Smooth muscle cell of the brain vasculature (primary cell): ENCODE results near the gene PPARG.

Source experiments
- DNase-seq: peaks from one replicate; pipeline ENCODE4 v3.0.0-alpha.2; 2012; ENCODE audit warnings: low read depth, low spot score

The PPARG gene

DNA sequence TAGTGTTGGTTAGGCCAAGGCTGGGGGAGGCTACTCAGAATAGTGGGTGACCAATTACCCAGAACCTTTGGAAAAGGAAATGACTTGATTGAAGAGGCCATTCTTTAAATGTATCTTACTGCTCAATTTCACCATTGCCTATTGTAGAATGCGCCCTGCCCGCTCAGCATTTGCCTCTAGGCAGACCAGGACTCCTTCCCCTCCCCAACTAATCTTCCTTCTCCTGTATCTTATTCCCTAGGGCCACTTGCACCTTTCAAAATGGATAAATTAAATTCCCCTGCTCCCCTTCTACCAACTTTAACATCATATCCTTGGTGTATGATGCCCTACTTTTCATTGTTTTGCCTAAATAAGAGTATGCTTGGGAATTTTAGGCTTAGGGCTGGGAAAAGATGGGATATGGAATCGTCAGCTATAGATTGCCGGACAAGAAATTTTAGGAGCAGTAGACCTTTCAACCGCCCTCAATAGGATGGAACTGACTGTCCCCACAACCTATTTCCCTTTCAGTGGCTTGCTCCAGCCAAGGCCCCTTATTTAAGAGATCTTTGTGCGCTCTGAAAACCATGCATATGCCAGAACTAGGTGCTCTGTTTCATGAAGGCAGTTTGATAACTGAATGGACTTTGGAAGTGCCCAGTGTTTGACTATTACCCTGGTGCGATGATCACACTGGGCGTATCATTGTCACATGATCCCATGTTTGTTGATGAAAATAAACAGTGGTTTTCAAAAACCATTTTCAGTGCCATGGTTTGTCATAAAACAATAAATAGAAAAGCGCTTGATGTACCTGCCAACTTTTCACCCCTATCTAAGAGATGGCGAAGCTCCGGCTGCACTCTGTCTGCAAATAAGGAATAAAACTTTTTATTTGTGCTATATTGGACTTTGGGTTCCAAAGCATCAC lies 121.1 kb downstream of the PPARG start:
- DNase-seq: no peak

DNA sequence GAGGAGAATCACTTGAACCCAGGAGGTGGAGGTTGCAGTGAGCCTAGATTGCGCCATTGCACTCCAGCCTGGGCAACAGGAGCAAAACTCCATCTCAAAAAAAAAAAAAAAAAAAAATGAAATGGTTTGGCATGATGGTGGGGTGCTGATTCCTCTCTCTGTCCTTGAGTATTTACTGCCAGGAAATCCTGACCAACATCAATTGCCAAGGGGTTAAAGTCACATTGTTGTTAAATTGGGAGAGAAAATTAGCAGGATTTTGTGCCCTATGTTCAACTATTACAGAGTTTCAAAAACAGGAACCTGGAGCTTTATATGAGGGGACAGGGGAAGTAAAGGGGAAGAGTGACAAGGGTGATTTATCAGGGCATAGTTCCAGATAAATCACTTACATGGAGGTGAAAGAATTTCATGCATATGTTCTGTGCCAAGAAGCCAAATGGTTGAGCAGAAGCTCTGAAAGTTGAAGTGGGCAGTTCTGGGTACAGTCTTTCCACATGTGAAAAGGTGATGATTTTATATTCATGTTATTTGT lies 124.9 kb downstream of the PPARG start:
- no peak for DNase-seq

DNA sequence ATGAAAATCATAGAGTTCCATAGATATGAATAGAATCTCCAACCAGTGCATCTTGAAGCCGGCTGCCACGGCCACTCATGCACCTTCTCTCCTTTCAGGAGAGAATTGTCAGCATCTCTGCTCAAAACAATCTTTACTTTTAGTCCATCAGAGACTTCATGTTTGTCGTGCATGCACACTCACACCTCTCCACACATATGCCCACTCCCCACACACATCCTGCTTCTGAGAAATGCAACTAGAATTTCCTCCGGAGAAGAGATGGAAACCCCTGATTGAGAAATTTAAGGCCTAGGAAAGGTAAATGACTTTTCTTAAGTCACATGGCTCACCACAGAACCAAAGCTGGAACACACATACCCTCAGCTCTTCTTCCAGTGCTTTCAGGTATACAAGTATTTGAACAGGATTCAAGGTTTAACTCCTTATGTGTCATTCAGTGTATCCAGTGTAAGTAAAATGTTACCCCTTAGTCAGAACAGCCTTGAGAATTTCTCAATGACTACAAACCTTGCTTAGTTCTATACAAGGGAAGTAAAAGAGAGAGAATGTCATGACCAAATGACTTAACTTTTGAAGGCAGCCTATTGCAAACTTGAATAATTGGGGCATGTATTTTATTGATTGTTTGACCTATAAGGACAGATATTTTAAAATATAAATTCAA lies 126.3 kb downstream of the PPARG start:
- no peak for DNase-seq

DNA sequence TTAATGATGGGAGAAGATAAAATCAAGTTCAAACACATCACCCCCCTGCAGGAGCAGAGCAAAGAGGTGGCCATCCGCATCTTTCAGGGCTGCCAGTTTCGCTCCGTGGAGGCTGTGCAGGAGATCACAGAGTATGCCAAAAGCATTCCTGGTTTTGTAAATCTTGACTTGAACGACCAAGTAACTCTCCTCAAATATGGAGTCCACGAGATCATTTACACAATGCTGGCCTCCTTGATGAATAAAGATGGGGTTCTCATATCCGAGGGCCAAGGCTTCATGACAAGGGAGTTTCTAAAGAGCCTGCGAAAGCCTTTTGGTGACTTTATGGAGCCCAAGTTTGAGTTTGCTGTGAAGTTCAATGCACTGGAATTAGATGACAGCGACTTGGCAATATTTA lies 127.9 kb downstream of the PPARG start:
- DNase-seq: no peak

DNA sequence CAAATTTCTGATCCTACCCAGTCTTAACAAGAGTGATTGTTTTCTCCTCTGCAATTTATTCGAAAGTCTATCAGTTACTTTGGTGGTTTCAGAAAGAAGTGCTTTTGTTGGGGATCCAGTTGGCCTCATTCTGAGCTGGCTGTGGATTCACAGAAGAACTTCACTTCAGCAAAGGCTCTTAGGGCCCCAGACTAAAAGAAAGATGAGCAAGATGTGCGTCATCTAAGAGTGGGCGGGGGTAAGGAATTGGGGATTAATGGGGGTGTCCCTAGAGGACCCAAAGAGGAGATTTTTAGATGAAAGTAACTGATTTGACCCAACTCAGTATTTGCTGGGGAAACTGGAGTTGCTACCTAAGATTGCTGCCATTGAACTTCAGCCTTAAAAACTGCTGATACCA lies 131.5 kb downstream of the PPARG start:
- DNase-seq: no peak

DNA sequence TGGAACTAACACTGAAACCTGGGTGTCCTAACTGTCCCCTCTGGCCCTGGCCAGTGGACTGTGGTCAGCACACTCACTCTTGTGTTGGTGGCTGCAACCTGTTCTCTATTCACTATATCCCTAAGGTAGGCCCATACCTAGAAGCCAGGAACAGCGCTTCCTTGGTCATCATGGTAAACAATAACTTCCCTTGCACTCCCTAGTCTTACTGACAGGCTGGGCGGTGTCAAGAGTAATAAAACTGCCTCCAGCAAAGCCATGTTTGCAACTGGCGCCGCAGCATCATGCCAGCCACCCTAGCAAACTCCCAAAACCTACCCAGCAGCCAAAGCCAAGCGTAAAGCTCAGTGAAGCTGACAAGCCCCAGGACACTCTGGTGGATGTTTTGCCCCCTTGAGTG lies 132.3 kb downstream of the PPARG start:
- no peak for DNase-seq

DNA sequence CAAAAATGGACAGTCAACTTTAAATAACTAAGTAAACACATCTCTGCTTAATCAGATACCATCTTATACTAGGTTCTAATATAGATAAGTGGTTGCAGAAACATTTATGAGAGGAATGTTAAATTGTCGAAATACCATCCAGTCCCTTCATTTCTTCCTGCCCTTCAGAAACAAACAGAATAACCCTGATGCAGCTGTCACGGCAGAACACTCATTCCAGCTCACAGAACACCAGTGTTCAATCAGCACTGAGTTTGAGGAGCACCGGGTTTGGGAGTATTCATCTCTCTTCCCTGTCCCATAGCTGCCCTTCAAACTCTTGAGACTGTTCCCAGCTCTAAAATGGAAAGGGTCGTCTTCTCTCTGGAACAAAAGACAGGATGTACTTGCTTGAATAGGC lies 134.3 kb downstream of the PPARG start:
- no peak for DNase-seq

DNA sequence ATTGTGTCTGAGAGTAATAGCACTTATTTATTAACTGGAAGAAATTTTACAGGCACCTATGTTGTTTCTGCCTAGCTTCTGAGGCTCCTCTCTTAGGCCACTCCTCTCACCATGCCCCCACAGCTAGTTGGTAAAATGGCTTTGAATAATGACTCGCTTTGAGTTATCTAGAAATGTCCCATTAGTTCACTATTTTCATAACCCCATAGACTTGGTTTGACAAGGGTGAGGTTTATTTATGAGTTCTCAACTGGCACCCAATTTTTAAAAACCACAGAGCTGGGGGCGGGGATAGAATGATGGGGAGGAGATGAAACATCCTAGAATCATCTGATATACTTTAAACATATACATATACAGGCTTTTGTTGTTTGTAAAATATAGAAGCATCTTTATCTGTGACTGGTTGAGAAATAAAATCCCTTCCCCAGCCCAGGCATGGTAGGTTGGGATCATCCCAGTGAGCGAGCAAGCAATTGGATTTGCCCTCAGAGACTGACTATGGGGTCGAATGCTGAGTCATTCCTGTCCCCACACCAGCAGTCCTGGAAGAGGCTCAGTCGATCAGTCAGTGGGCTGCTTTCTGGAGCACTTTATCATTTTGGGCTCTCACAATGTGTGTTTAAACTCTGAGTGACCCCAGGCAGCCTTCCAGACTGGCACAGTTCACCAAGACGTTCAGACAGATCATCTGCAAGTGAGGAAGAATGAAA lies 135.2 kb downstream of the PPARG start:
- no peak for DNase-seq

DNA sequence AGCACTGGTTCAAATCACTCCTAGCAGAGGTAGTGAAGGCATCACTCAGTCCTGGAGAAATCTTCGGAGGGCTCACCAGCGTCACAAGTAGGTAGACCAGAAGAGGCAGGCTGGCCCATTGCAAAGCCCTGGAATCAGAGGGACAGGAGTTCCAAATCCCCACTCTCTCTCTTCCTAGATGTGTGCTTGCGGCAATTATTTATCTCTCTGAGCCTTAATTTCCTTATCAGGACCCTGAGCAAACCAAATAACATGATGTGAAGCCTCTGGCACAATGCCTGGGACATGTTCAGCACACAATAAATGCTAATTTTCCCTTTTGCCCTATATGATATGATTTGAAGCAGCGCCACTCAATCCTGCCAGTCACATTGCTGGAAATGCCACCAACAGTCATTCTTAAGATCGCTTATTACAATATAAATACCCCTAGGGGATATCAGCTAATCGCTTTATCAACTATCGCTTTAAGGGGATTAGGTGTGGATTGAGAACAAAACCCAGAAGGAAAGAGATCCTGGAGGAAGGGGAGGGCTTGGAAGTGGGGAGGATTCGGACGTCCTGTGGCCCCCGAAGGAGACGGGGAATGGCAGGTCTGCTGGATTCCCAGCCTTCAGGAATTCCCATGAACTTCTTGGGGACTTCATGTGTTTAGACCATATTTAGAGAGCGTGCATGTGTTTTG lies 135.9 kb downstream of the PPARG start:
- no peak for DNase-seq

DNA sequence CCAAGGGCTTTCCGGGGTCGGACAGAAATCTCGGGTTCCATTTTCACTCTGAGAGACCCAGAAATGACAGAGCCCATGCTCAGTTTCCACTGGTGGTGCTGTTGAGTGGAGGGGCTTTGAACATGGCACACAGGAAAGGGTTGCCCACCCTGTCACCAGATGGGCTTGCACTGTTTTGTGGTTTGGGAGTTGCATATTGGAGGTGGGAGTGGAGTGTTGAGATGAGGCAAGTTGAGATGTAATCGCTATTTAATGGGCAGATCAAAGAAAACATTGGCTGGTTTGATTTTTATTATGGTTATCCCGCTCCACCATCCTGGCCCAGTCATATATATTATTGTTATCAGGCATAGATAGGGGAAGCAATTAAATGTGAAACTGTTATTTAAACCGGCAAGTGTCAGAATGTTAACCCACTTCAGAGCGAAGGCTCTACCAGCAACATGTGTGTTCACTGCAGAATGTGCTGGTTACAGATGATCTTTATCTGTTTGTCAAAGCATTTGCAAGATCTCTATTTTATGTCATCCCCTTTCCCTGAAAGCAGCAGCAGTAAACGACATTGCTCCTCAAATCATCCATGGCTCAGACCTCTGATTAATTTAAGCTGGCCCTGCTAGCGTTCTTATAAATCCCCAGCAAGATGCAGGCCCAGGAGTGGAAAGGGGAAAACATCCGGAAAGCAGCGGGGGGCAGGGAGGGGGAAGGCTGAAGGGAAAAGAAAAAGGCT lies 137.1 kb downstream of the PPARG start:
- DNase-seq: no peak

DNA sequence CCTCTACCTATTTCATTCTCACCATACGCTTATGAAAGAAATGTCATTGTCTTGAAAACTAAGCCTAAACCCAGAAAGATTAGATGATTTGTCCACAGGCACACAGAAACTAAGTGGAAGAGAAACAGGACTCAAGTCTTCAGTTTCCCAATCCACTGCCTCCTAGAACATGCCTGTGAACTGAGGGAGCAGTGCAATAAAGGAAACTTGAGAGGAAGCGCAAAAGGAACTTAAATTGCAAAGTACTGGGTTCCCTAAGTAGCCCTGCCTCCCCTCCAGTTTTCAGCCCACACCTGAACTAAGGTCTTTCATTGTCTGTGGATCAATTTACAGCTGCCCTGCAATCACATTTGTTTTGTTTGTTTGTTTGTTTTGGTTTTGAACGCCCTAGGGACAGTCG lies 138.7 kb downstream of the PPARG start:
- no peak for DNase-seq

DNA sequence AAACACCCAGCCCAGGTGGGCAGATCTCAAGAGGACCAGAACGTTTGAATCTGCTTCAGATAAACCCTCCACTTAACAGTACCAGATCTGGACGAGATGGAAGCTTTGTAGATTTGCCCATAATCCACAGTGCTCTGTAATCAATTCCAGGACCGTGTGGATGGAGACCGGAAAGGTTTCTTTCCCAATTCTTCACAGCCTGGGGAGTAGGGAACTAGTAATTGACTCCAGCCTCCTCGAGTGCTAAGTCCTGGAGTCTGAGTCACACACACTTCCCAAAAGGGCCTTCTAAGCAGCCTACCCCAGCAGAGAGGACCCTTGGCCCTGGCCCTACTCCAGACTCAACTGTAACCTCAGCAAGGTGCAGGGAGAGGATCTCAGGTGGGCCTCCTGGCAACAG lies 139.3 kb downstream of the PPARG start:
- no peak for DNase-seq

DNA sequence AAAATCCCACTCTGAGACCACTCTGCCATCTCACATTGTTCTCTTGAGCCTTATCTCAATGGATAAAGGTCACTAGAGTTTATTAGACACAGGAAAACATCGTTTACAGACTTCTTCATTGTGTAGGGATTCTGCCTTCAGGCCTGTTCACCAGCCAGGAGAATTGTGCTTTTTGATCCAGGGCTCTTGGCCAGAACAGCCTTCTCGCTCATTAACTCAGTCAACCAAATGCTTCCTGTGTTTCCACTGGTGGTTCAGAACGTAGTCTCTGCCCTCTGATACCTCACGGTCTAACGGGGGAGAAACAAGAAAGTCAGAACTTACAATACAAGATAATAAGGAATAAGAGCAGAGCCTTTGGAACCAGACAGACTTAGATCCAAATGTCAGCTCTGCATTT lies 141.2 kb downstream of the PPARG start:
- DNase-seq: no peak

DNA sequence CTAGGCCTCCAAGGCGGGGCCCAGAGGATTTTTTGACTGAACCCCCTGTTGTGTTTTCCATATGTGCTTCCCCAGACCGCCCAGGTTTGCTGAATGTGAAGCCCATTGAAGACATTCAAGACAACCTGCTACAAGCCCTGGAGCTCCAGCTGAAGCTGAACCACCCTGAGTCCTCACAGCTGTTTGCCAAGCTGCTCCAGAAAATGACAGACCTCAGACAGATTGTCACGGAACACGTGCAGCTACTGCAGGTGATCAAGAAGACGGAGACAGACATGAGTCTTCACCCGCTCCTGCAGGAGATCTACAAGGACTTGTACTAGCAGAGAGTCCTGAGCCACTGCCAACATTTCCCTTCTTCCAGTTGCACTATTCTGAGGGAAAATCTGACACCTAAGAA lies 145.0 kb downstream of the PPARG start:
- DNase-seq: no peak

DNA sequence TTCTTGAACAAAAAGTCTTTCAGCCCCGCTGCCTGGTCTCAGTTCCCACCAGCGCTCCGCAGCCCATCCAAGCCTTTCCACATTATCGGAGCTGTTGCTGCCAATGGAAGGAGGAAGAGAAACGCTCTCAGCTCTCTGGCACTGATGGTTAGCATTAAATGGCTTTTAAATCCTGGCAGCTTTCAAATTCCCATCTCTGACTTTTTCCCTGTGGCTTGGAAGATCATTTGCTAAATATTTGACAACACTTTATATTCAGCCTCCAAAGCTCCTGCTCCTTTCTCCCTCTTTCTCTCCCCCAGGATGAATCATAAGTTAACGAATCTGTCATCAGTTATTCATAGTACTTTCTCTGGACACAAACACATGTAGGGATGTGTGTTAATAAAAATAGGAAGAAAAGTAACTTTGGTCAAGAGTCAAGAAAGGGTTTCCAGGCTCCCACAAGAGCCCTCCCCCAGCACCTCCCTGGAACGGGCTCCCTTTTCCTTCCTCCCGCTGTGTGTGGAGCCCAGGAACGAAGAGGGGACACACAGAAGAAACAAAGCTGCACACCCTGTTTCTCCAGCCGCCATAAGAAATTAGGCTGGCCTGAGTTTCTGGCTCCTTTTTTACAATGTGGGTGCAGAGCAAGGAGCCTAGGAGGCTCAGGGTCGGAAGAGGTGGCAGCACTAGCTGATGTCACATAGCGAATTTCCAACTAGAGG lies 147.8 kb downstream of the PPARG start:
- DNase-seq: no peak

DNA sequence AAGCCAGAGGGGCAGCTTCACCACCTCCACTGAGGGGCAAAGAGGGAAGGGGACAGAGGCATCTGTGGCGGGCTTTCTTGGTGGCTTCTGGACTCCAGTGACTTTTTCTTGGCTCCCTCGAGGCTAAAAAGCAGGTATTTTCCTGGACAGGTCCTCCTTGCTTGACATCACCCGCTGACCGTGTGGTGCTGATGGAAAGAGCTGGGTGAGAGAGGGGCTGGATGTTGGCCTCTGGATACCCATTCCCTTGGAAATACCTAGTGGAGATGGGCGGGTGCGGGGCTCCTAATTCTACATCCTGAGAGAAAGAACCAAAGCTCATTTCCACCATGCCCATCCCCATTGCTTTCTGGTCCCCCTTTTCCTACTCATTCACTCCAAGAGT lies 148.3 kb downstream of the PPARG start:
- DNase-seq: no peak

DNA sequence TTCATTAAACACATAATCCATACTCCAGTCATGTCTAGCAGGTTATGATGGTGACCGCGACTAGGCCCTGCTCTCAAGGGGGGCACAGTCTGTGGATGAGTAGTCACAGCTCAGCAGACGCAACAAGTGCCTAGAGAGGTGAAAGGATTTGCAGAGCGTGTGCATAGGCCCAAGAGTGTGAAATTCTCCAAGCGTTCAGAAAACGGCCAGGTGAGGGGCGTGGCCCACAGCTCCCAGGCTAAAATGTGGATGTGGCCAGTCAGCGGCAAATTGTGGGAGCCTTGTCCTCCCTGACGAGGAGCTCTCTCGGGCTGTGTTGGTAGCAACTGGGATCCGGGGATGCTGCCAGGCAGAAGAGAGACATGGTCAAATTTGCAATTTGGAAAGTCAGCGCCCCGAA lies 149.0 kb downstream of the PPARG start:
- DNase-seq: no peak

DNA sequence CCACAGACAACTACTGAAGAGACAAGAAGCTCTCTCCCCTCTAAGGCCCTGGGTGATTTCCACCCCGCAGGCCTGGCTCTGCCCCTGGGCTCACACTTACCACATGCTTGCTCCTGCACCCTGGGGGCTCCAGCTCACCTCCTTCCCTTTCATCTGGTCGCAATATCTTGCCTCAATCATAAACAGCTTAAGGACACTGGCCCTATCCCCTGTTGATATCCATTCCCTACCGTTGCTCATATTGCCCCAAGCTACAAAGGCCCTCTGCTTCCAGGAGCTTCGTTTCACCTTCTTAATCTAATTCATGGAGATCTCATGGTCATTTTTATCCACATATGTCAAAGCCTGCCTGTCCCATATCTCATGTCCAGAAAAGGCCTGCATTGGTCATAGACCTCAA lies 149.4 kb downstream of the PPARG start:
- DNase-seq: no peak

DNA sequence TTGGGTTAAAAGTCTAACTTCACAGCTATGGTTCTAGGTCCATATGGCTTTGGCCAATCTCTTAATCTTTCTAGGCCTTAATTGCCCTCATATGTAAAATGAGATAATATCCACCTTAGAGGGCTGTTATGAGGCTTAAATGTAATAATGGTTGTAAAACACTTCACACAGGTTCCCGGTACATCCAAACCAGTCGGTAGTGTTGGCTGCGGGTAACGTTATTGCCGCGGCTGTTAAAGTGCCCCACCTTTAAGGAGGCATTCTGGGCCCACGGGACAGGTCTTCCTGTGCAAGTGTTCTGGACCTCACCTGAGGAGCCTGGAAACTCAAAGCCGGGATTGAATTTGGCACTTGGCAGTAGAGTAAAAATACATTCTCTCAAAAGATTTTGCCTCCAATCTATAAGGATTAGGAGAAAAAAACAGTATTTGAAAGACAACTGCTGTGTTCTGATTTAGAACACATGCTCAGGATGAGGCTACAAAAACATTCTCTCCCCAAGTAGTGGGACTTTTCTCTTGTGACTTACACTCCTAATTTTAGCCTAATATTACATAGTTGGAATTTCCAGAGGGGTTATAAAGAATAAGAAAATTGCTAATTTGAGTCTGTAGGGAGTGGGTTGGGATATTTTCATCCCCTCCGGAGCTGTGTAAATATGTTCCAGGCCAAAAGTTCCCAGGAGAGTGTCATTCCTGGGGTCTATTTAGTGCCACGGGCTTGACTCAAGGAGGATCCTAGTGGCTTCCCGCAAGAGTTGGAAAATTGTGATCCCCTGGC lies 150.5 kb downstream of the PPARG start:
- no peak for DNase-seq
